ENCODE measurements around the gene CHCHD4.

Gene CHCHD4

DNA sequence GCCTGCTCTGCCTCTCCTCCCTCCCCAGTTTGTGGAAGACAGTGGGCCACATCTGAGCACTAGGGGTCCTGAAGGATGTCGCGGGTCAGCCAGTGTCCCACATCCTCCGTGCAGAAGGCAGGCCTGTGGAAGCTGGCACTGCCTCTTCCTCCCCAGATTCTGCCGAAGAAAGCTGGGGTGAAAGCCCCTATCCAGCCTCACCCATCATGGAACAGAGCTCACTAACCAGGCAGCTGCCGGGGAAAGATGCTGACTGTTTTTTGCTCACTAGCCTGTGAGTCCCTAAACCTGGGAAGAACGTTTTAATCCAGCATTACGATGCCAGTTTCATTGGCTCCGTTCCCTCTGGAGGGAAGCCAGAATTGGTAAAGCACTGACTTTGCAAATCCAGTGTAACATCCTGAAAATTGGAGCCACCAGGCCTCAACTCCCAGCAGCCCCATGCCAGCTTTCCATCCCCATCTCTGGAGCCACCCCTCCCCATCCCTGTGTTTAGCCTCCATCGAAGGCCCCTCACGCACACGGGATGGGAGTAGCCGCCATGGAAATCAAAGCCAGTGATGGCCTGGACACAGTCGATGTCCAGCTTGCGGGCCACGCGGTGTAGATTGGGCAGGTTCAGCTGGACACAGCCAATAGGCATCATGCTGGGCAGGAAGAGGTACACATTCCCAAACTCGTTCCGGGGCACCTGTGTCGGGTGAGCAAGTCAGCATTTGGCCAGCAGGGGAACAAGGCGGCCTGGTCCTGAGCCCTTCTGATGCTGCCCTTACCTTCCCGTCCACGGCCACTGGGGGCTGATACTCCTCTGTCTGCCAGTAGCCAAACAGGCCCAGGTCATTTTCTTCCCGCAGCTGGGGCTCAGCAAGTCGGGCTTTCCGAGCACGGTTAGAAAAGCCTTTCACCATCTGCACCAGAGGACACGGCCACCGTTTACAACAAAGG is 23.6 kb upstream of the CHCHD4 start:
- DNase-seq: no peak

DNA sequence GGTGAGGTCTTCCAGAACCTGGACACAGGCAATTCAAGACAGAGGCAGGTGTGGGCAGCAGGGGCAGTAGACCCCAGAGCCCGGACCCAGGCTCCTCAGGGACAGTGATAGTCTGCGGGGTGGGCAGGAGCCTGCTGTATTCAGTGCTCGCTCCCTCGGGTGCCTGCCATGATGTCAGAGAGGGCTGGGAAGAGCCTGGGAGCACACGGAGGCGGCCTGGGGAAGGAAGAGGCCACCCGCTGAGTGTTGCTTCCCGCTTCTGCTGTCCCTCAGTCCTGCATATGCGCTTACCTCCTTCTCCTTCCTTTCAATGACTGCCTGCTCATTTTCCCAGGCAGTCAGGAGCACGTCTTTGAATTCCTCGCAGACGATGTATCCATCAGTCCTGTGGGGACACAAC is 22.9 kb upstream of the CHCHD4 start:
- no peak for DNase-seq

DNA sequence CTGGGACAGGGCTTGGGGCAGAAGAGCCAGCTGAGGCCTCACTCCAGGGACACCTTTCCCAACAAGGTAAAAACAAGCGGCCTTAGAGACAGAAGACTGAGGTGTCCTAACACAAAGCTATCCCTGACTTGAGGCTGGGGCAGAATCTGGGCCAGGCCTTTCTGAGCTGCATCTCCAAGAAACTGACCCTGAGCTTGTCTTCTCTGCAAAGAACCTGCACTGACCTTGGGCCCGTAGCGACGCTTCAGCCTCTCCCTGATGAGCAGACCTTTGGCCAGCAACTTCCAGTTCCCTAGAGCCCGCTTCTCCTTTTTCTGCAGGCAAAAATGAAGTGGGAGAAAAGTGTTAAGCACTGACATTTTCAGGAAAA is 22.4 kb upstream of the CHCHD4 start:
- DNase-seq: no peak

- DNase-seq: no peak
Observed at GRCh38 chr3:14146381-14147065, 21.9 kb upstream of the CHCHD4 start.

DNA sequence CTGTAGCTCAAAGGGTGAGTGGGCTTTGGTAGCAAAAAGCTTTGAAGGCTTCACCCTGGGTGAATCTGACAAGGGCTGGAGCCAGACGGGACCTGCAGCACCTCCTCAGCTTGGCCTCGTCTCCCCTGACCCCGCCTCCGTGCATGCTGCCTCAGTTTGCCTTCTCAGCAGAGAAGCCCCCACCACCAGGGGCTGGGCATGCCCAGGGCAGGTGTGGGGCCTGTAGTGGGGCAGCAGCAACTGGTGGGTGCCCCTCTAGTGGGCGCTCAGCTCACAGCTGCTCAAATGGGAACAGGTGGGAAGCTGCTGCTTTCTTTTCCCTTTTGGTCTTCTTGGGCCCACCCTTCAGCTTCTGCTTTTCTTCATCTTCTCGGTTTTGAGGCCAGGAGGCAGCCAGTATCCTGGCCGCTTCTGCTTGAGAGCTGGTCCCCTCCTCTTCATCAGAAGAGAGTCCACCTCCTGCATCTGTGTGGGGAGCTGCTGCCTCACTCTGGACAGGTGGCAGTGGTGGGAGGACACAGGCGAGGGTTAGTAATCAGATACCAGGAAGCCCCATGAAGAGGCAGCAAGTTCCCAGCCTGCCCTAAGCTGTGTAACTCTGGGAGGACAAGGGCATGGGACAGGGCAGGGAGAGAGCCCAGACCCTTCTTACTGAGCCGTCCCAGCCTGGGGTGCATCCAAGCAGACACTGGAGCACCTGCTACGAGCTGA is 21.2 kb upstream of the CHCHD4 start:
- DNase-seq: no peak

- no peak for DNase-seq
Observed at GRCh38 chr3:14145236-14145635, 20.6 kb upstream of the CHCHD4 start.

GRCh38 chr3:14144423-14145075 is 19.9 kb upstream of the CHCHD4 start:
- DNase-seq: peak; percentile 62

DNA sequence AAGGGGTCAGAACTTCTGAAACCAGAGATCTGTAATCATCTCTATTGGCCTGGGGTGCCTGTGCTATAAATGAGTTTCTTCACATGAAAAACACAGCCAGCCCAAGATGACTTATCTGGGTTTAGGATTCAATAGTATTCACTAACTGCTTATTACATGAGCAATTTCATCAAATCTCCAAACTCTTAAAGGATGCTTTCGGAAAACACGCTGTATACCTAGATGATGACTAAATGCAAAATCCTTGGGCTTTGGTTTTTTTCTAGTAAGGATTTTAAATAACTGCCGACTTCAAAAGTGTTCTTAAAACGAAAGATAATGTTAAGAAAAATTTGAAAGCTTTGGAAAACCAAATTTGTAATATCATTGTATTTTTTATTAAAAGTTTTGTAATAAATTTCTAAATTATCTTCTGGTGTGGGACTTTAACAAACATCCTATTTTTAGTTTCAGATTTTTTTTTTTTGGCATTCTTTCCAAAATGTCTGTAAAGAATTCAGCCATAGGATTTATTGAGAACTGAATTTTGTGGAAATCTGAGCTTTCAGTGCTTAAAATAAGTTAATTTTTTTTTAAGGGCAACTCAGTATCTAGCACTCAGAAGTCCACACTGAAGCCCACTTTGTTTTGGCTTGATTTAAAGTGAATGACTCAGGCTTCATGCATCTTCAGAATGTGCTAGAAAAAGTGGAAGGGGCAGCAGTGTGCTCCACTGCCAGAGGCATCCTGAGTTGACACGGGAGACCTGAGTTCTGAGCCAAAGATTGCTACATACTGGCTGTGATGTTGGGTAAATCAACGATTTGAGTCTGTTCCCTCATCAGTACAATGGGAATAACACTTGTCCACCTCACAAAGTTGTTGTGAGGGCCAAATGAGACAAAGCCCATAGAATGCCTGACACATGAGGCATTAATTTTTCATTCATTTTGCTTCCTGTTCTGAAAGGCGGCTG is 18.9 kb upstream of the CHCHD4 start:
- DNase-seq: no peak

DNA sequence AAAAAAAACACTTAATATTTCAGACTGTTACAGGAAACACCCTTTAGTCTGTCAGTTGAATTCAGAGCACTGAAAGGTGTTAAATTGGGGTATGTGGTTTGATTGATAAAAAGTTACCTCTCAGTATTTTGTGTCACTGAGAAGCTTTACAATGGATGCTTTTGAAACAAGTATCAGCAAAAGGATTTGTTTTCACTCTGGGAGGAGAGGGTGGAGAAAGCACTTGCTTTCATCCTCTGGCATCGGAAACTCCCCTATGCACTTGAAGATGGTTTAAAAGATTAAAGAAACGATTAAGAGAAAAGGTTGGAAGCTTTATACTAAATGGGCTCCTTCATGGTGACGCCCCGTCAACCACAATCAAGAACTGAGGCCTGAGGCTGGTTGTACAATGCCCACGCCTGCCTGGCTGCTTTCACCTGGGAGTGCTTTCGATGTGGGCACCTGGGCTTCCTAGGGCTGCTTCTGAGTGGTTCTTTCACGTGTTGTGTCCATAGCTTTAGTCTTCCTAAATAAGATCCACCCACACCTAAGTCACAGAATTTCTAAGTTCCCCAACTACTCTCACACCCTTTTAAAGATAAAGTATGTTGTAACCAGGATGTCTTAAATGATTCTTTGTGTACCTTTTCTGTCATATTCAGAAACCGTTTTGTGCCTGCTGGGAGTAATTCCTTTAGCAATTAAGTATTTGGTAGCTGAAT is 18.0 kb upstream of the CHCHD4 start:
- no peak for DNase-seq

GRCh38 chr3:14141602-14142341 is 17.1 kb upstream of the CHCHD4 start:
- no peak for DNase-seq

DNA sequence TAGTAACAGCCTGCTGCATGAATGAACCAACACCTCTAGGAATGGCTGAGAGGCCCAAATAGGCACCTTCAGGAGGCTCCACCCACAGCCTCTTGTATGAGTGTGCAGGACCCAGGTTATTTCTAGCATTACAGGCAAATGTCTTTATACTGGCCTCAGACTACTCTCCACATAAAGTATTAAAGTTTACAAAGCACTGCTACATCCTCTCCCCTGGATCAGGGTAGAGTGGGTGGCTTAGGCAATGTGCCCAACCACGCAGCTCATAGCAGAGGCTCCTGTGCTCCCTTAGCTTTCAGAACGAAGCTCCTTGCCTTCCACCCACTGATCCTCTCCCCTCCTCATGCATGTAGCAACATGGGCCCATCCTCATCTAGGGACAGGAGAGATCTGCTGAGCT is 16.5 kb upstream of the CHCHD4 start:
- DNase-seq: no peak

- DNase-seq: no peak
Observed at GRCh38 chr3:14140668-14141067, 16.0 kb upstream of the CHCHD4 start.

- DNase-seq: no peak
Observed at GRCh38 chr3:14139771-14140170, 15.1 kb upstream of the CHCHD4 start.

DNA sequence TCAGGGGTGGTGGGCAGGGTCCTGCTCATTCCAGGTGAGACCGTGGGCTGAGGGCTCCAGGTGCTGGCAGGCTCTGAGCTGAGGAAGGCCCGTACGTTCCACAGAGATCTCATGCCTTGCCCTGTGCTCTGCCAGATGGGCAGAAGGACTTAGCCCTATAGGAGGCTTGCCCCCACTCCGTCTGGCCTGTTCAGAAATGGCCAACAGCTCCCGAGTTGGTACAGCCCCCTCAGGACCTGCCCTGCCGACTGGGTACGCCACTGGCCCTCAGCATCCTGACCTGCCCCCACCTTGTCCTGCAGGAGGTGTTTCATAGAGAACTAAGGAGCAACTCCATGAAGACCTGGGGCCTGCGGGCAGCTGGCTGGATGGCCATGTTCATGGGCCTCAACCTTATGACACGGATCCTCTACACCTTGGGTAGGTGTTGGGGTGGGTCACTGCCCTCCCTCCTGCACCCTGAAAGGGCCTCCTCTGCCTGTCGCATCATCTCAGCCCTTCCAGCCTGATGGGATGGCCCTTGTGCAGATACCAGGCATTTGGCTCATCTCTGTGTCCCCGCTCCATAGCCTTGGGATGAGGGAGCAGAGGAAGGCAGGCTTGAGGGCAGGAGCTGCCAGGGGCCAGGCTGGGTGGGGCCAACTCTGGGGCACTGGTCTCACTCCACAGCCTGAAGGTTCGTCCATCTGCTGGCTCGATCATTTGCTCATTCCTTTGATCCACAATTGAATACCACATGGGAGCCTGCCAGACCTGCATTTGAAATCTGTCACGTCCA is 14.4 kb upstream of the CHCHD4 start:
- DNase-seq: no peak

GRCh38 chr3:14138109-14138877 is 13.6 kb upstream of the CHCHD4 start:
- no peak for DNase-seq

DNA sequence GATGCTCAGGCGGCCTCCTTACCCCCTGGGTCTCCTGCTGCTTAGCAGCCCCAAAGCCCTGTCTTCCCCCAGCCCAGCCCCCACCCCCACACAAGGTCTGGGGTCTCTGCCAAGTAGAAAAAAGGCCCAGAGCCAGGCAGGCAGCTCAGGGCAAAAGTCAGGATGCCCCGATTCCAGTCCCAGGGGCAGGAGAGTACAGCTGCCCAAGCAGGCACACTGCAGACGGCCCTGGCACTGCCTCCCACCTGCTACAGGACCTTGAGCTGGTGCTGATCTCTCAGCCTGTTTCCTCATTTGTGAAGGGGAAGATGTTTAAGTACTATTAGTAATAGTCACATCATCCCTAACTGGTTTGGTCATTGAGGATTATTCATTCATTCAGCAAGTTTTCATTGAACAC is 12.8 kb upstream of the CHCHD4 start:
- no peak for DNase-seq

GRCh38 chr3:14137004-14137403 is 12.3 kb upstream of the CHCHD4 start:
- no peak for DNase-seq

- DNase-seq: no peak
Observed at GRCh38 chr3:14135581-14135980, 10.9 kb upstream of the CHCHD4 start.

- no peak for DNase-seq
Observed at GRCh38 chr3:14134291-14134690, 9.6 kb upstream of the CHCHD4 start.
